ENCODE data around the gene DNAH3. TPM values are rescaled to one million over a fixed set of nuclear protein-coding genes. Genes with fewer than 3 reads are reported as not detected.

The DNAH3 gene
- total RNA-seq, 1 experiment from 2014 or later, result 4.4 TPM

DNA sequence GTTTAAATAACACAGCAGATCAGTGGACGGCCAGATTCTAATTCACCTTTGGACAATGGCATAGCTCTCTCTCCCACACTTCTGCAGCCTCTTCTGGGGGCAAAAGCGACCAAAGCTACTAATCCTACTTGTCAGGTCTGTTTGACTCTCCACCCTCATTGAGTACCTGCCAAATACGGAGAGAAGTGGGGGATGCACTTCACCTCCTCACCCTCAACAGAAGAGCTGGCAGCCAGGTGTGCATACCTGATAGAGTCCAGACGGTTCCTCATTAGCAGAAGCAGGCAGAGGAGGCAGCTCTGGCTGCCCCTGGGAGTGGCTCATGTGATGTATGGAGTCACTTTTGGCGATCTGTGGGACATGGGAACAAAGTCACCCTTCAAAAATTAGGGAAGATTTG lies 4.9 kb downstream of the DNAH3 start:
- Mint-ChIP-seq H3K4me3 (ENCODE audit: unreplicated experiment) (no peak overlapping the region), H3K4me1 (ENCODE audit: low read depth, unreplicated experiment) (no peaks in the 10 kb centered on the region), H3K36me3 (ENCODE audit: insufficient read depth, unreplicated experiment) (no peaks in the 10 kb centered on the region), H3K27ac (ENCODE audit: unreplicated experiment) (no peak overlapping the region), H3K9me3 (ENCODE audit: unreplicated experiment) (peaks cover 10% of the 10 kb centered on the region), H3K27me3 (ENCODE audit: insufficient read depth, unreplicated experiment) (peaks cover 5% of the 10 kb centered on the region)
- Histone ChIP-seq H3K4me1 (no peaks in the 10 kb centered on the region), H3K36me3 (ENCODE audit: control insufficient read depth, insufficient read depth, low read length) (no peaks in the 10 kb centered on the region), H3K27me3 (replicated peaks; ENCODE audit: control insufficient read depth, insufficient read depth, low read length) (0 out of 2 replicates have a peak, but pooled peaks cover 1% of the 10 kb centered on the region), H3K9me3 (no peaks in the 10 kb centered on the region), H3K4me3 (ENCODE audit: low read depth, low read length) (no peak overlapping the region)
- TF ChIP-seq, protein P1, sequence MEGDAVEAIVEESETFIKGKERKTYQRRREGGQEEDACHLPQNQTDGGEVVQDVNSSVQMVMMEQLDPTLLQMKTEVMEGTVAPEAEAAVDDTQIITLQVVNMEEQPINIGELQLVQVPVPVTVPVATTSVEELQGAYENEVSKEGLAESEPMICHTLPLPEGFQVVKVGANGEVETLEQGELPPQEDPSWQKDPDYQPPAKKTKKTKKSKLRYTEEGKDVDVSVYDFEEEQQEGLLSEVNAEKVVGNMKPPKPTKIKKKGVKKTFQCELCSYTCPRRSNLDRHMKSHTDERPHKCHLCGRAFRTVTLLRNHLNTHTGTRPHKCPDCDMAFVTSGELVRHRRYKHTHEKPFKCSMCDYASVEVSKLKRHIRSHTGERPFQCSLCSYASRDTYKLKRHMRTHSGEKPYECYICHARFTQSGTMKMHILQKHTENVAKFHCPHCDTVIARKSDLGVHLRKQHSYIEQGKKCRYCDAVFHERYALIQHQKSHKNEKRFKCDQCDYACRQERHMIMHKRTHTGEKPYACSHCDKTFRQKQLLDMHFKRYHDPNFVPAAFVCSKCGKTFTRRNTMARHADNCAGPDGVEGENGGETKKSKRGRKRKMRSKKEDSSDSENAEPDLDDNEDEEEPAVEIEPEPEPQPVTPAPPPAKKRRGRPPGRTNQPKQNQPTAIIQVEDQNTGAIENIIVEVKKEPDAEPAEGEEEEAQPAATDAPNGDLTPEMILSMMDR (IDR thresholded peaks at IDR 0.05; ENCODE audit: insufficient read depth in 1 of 2, low read depth in 1 of 2, low read length in 1 of 2, severe bottlenecking in 1 of 2, unreplicated experiment in 1 of 2), result no peak
- intact Hi-C loops (cut with micrococcal nuclease; ENCODE audit: unreplicated experiment), result no loop called here
- no peak for DNase-seq
- no TSS peak for BruUV-seq (replicated peaks)
- POLR2A ChIA-PET, result no interaction called here
- CTCF ChIA-PET, result interaction anchor here (0.5 to 1.1 kb wide), 2 partner anchors 155 to 204 kb away, joined by 4 to 6 read pairs; no protein-coding TSS in a partner anchor

DNA sequence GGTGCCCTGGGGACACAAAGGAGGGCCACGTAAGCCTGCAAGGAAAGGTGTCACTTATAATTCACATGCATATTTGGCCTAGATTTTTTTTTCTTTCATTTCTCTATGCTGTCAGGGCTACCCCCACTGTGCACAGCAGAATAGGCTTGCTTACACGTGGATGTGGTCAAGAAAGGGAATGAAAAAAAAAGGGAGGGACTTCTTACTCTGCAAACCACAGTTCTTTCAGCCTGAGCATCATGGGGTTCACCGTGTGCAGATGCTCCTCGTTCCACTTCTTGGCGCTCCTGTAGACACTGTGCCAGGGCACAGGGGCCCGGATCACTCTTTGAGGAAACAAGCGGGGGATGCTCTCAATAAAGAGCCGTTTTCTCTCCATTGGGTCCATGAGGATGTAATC lies 16.6 kb downstream of the DNAH3 start:
- H3K4me1 ChIP-seq, result no peaks in the 10 kb centered on the region
- H3K9me3 Mint-ChIP-seq (ENCODE audit: unreplicated experiment), result no peaks in the 10 kb centered on the region
- H3K27me3 ChIP-seq (replicated peaks; ENCODE audit: control insufficient read depth, insufficient read depth, low read length), result no peaks in the 10 kb centered on the region
- no TSS peak for BruUV-seq (replicated peaks)
- no peaks in the 10 kb centered on the region for H3K4me1 Mint-ChIP-seq (ENCODE audit: low read depth, unreplicated experiment)
- no peaks in the 10 kb centered on the region for H3K36me3 Mint-ChIP-seq (ENCODE audit: insufficient read depth, unreplicated experiment)
- no peak for DNase-seq
- ChIA-PET POLR2A (no interaction called here), CTCF (no interaction called here)
- H3K27me3 Mint-ChIP-seq (ENCODE audit: insufficient read depth, unreplicated experiment), result peaks cover 13% of the 10 kb centered on the region
- no peaks in the 10 kb centered on the region for H3K36me3 ChIP-seq (ENCODE audit: control insufficient read depth, insufficient read depth, low read length)
- no peaks in the 10 kb centered on the region for H3K9me3 ChIP-seq
- no peak overlapping the region for H3K4me3 Mint-ChIP-seq (ENCODE audit: unreplicated experiment)
- intact Hi-C loops (cut with micrococcal nuclease; ENCODE audit: unreplicated experiment), result no loop called here
- H3K4me3 ChIP-seq (ENCODE audit: low read depth, low read length), result no peak overlapping the region
- no peak overlapping the region for H3K27ac Mint-ChIP-seq (ENCODE audit: unreplicated experiment)
- TF ChIP-seq, protein P1 (IDR thresholded peaks at IDR 0.05; ENCODE audit: insufficient read depth in 1 of 2, low read depth in 1 of 2, low read length in 1 of 2, severe bottlenecking in 1 of 2, unreplicated experiment in 1 of 2), result no peak

DNA sequence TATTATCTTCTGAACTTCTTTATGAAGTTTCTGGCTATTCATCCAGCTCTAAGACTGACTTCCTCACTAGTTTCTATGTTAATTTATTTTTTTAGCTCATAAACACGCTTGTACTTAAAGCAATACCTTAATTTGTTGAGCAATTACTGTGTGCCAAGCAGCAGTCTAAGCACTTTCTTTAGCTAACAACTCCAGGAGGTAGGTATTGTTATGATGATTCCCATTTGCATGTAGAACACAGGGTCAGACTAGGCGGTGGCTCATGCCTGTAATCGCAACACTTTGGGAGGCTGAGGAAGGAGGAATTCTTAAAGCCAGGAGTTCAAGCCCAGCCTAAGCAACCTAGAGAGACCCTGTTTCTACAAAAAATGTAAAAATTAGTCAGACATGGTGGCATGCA lies 19.8 kb downstream of the DNAH3 start:
- Mint-ChIP-seq H3K9me3 (ENCODE audit: unreplicated experiment) (no peaks in the 10 kb centered on the region), H3K4me1 (ENCODE audit: low read depth, unreplicated experiment) (no peaks in the 10 kb centered on the region), H3K4me3 (ENCODE audit: unreplicated experiment) (no peak overlapping the region), H3K27me3 (ENCODE audit: insufficient read depth, unreplicated experiment) (peaks cover 11% of the 10 kb centered on the region), H3K27ac (ENCODE audit: unreplicated experiment) (no peak overlapping the region), H3K36me3 (ENCODE audit: insufficient read depth, unreplicated experiment) (no peaks in the 10 kb centered on the region)
- intact Hi-C loops (cut with micrococcal nuclease; ENCODE audit: unreplicated experiment), result no loop called here
- H3K27me3 ChIP-seq (replicated peaks; ENCODE audit: control insufficient read depth, insufficient read depth, low read length), result no peaks in the 10 kb centered on the region
- TF ChIP-seq, protein P1 (IDR thresholded peaks at IDR 0.05; ENCODE audit: insufficient read depth in 1 of 2, low read depth in 1 of 2, low read length in 1 of 2, severe bottlenecking in 1 of 2, unreplicated experiment in 1 of 2), result no peak
- H3K36me3 ChIP-seq (ENCODE audit: control insufficient read depth, insufficient read depth, low read length), result no peaks in the 10 kb centered on the region
- no peak for DNase-seq
- no TSS peak for BruUV-seq (replicated peaks)
- no peaks in the 10 kb centered on the region for H3K4me1 ChIP-seq
- ChIA-PET POLR2A (no interaction called here), CTCF (no interaction called here)
- H3K9me3 ChIP-seq, result no peaks in the 10 kb centered on the region
- H3K4me3 ChIP-seq (ENCODE audit: low read depth, low read length), result no peak overlapping the region

Data from Caco-2 (cell line).